Keratinocyte (primary cell): ENCODE results near the gene SHMT2. TPM values are rescaled to one million over a fixed set of nuclear protein-coding genes. Genes with fewer than 3 reads are reported as not detected.

ENCODE experiments used
- DNase-seq: peaks from one replicate; pipeline ENCODE4 v3.0.0-alpha.2; 2011; ENCODE audit warnings: low read depth, missing footprints, low spot score
- FAIRE-seq: peaks from 2 replicates; lab custom pipeline; 2011; peaks lifted over from hg19 to GRCh38; lab: Jason Lieb, UNC
- H2AFZ ChIP-seq: 2 replicates; pipeline ENCODE4 v1.6.0; 2012; ENCODE audit warnings: low read length, control low read depth, inconsistent platforms; ENCODE audit not compliant: control insufficient read depth
- H3K27ac ChIP-seq: 2 replicates; pipeline ENCODE4 v1.5.1; 2011; ENCODE audit warnings: low read length; ENCODE audit not compliant: control insufficient read depth, insufficient read depth
- H3K27me3 ChIP-seq: 3 replicates; pipeline ENCODE4 v1.6.0; 2011; ENCODE audit warnings: low read length; ENCODE audit not compliant: control insufficient read depth, insufficient read depth; ENCODE audit errors: extremely low read depth
- H3K36me3 ChIP-seq, 2 experiments: 2 replicates in 1 of 2; 3 replicates in 1 of 2; pipeline ENCODE4 v1.5.1; 2011; ENCODE audit warnings: low read length in 2 of 2, mild to moderate bottlenecking in 1 of 2; ENCODE audit not compliant: control insufficient read depth in 2 of 2, insufficient read depth in 2 of 2; ENCODE audit errors: extremely low read depth in 1 of 2
- H3K4me1 ChIP-seq: 3 replicates; pipeline ENCODE4 v1.5.1; 2011; ENCODE audit warnings: low read length; ENCODE audit not compliant: control insufficient read depth, insufficient read depth; ENCODE audit errors: extremely low read depth
- H3K4me2 ChIP-seq: 3 replicates; pipeline ENCODE4 v1.6.0; 2011; ENCODE audit warnings: low read depth, low read length; ENCODE audit not compliant: control insufficient read depth, insufficient read depth; ENCODE audit errors: extremely low read depth
- H3K4me3 ChIP-seq, 3 experiments: fragments of 200-600 bp in 1 of 3; sonication (generic) in 1 of 3; 2 replicates in 2 of 3; 3 replicates in 1 of 3; pipeline ENCODE4 v1.5.1; 2011 to 2016; ENCODE audit warnings: low read length in 3 of 3, mild to moderate bottlenecking in 3 of 3, control low read depth in 2 of 3, inconsistent platforms in 1 of 3, low read depth in 1 of 3, mixed read lengths in 1 of 3, mixed run types in 1 of 3, moderate library complexity in 1 of 3; ENCODE audit not compliant: control insufficient read depth in 2 of 3, insufficient read depth in 2 of 3; ENCODE audit errors: extremely low read depth in 1 of 3
- H3K79me2 ChIP-seq: 2 replicates; pipeline ENCODE4 v1.6.0; 2012; ENCODE audit warnings: low read length; ENCODE audit not compliant: control insufficient read depth, insufficient read depth
- H3K9ac ChIP-seq: 3 replicates; pipeline ENCODE4 v1.6.0; 2011; ENCODE audit warnings: low read length; ENCODE audit not compliant: control insufficient read depth, insufficient read depth; ENCODE audit errors: extremely low read depth
- H3K9me1 ChIP-seq: 3 replicates; pipeline ENCODE4 v1.6.0; 2011; ENCODE audit warnings: low read length; ENCODE audit not compliant: control insufficient read depth, insufficient read depth; ENCODE audit errors: extremely low read depth
- H3K9me3 ChIP-seq: 2 replicates; pipeline ENCODE4 v1.5.1; 2012; ENCODE audit warnings: low read depth, low read length; ENCODE audit not compliant: control insufficient read depth
- H4K20me1 ChIP-seq: 3 replicates; pipeline ENCODE4 v1.6.0; 2011; ENCODE audit warnings: low read length; ENCODE audit not compliant: control insufficient read depth, insufficient read depth; ENCODE audit errors: extremely low read depth
- EZH2 ChIP-seq: IDR thresholded peaks from one replicate; pipeline ENCODE4 v1.6.1; 2012; ENCODE audit warnings: inconsistent platforms, mild to moderate bottlenecking, low read length, moderate library complexity
- dilution Hi-C: fragments of 300-500 bp; cut with MboI; formaldehyde crosslinking; loops from one replicate; pipeline ENCODE4 v1.7.0; 2020; ENCODE audit warnings: low sequenced_read_pairs; ENCODE audit not compliant: extremely low pct_ligation_motif_present
- polyA plus RNA-seq, 5 experiments: library from polyadenylated mRNA; depleted of rRNA in 3 of 5; stranded (reverse) in 3 of 5; stranded (forward) in 1 of 5; unstranded in 1 of 5; fragments of >200 nt; gene quantifications; 1 replicate in 1 of 5; 2 replicates in 3 of 5; 3 replicates in 1 of 5; pipeline versions ENCODE4 v1.2.1 to v1.2.3, GENCODE V29; 2011 to 2012; ENCODE audit warnings: missing spikeins in 2 of 5, low read depth in 1 of 5, low replicate concordance in 1 of 5
- TF ChIP-seq, protein P1 (sequence below), 3 experiments: IDR thresholded peaks in 1 of 3; conservative IDR thresholded peaks in 1 of 3; optimal IDR thresholded peaks in 1 of 3; 2 replicates in 2 of 3; 3 replicates in 1 of 3; pipeline versions ENCODE3 to v1.5.1; 2011; ENCODE audit warnings: low read length in 3 of 3, mild to moderate bottlenecking in 3 of 3, moderate library complexity in 2 of 3, control low read depth in 1 of 3, inconsistent platforms in 1 of 3; ENCODE audit not compliant: insufficient read depth in 2 of 3; ENCODE audit errors: extremely low read depth in 1 of 3

SHMT2 gene
- polyA plus RNA-seq, 1 donor (not counting 4 experiments of a cell fraction or from before 2014, with no cell fraction given): 128 TPM

DNA sequence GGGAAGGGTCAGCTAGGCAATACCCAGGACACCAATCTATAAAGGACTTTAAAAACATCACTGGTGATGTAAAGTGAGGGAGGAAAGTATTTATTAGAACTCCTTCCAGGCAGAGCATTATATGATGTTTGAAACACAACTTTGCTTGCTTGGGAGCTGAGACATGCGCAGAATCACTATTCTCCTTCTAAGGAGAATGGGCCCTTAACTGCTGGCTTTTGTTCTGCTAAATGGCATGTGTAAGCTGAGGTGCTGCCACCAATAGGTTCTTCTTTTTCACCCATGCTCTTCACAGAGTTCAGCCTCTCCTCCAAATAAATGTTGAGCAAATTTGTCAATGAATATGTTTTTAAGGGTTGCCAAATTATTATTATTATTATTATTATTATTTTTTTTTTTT is 17.5 kb downstream of the SHMT2 start:
- Histone ChIP-seq H3K79me2 (no peaks in the 10 kb centered on the region), H3K9ac (no peak overlapping the region), H3K9me3 (no peaks in the 10 kb centered on the region), H3K36me3 (peaks cover 0 to 3% of the 10 kb centered on the region in 2 experiments), H3K4me3 (no peak overlapping the region), H3K9me1 (no peaks in the 10 kb centered on the region), H3K4me2 (no peak overlapping the region), H4K20me1 (no peaks in the 10 kb centered on the region), H3K27ac (no peak overlapping the region), H3K27me3 (peaks cover 24% of the 10 kb centered on the region), H3K4me1 (peaks cover 12% of the 10 kb centered on the region), H2AFZ (no peak overlapping the region)
- DNase-seq: no peak
- dilution Hi-C loops: no loop called here
- TF ChIP-seq, protein P1, sequence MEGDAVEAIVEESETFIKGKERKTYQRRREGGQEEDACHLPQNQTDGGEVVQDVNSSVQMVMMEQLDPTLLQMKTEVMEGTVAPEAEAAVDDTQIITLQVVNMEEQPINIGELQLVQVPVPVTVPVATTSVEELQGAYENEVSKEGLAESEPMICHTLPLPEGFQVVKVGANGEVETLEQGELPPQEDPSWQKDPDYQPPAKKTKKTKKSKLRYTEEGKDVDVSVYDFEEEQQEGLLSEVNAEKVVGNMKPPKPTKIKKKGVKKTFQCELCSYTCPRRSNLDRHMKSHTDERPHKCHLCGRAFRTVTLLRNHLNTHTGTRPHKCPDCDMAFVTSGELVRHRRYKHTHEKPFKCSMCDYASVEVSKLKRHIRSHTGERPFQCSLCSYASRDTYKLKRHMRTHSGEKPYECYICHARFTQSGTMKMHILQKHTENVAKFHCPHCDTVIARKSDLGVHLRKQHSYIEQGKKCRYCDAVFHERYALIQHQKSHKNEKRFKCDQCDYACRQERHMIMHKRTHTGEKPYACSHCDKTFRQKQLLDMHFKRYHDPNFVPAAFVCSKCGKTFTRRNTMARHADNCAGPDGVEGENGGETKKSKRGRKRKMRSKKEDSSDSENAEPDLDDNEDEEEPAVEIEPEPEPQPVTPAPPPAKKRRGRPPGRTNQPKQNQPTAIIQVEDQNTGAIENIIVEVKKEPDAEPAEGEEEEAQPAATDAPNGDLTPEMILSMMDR (optimal IDR thresholded peaks at IDR 0.05 in 1 of 3, IDR thresholded peaks at IDR 0.05 in 1 of 3, conservative IDR thresholded peaks at IDR 0.05 in 1 of 3; ENCODE audit: extremely low read depth in 1 of 3, insufficient read depth in 2 of 3, low read length in 3 of 3): no peak
- no peak for TF ChIP-seq EZH2
- no peak for FAIRE-seq

DNA sequence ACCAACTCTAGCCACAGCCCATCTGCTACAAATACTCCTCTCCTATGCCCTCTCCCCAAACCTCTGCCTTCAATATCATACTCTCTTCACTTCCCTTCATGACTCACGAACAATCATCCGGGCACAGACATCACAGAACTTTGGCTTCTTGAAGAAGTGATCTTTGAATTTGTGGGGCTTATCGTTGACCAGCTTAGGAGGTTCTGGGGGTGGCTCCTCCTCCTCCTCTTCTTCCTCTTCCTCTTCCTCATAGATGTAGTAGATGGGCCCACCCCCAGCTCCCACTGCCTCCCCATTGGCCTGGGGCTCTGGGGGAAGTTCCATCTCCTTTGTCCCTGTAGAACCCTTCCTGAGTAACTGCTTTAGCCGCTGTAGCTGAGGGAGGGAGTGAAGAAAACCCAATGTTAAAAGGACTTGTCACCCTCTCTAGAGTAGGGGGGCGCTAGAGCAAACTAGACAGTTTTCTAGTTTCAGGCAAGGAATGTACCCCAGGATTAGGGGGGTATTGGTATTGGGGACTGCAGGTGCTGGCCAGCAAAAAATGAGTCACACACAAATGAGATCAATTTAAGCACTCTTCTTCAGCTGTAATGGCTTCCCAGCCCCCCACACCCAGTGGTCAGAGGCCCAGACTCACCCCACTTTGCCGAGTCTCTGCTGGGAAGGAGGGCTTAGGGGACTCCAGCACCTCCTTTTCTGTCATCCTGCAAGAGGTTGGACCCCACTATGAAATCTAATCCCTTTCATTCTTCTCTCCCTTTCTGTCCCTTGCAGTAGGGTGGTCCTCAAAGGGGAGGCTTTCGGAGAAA is 19.6 kb downstream of the SHMT2 start:
- DNase-seq: no peak
- no peak for FAIRE-seq
- H3K9me3 ChIP-seq: no peaks in the 10 kb centered on the region
- no peaks in the 10 kb centered on the region for H3K9me1 ChIP-seq
- H3K36me3 ChIP-seq: peaks cover 0 to 5% of the 10 kb centered on the region in 2 experiments
- no peak overlapping the region for H3K9ac ChIP-seq
- TF ChIP-seq, protein P1 (optimal IDR thresholded peaks at IDR 0.05 in 1 of 3, IDR thresholded peaks at IDR 0.05 in 1 of 3, conservative IDR thresholded peaks at IDR 0.05 in 1 of 3; ENCODE audit: extremely low read depth in 1 of 3, insufficient read depth in 2 of 3, low read length in 3 of 3): no peak
- TF ChIP-seq EZH2: no peak
- peaks cover 5% of the 10 kb centered on the region for H3K27me3 ChIP-seq
- no peaks in the 10 kb centered on the region for H3K79me2 ChIP-seq
- H3K27ac ChIP-seq: no peak overlapping the region
- no peak overlapping the region for H3K4me3 ChIP-seq
- dilution Hi-C loops: no loop called here
- H2AFZ ChIP-seq: no peak overlapping the region
- H3K4me1 ChIP-seq: no peaks in the 10 kb centered on the region
- no peak overlapping the region for H3K4me2 ChIP-seq
- no peaks in the 10 kb centered on the region for H4K20me1 ChIP-seq
